ENCODE results near the gene SPATA33.
A peak's percentile ranks its signal among the peaks of the same experiment; 100 is the strongest.
"Not testable (repeated sequence)": the region's sequence is repeated elsewhere in the genome, so short reads cannot be mapped to it uniquely, and the experiment has no call there.

SPATA33 gene

GRCh38 chr16:89664238-89664637, 6.6 kb downstream of the SPATA33 start:
- DNase-seq (ENCODE audit: low spot score): not testable (repeated sequence)

- DNase-seq (ENCODE audit: low spot score): not testable (repeated sequence)
Observed at GRCh38 chr16:89667000-89667399, 9.4 kb downstream of the SPATA33 start.

GRCh38 chr16:89667633-89668032, 10.0 kb downstream of the SPATA33 start:
- DNase-seq (ENCODE audit: low spot score): no peak

- no peak for DNase-seq (ENCODE audit: low spot score)
Observed at GRCh38 chr16:89668790-89669158, 11.1 kb downstream of the SPATA33 start.

GRCh38 chr16:89669755-89670154, 12.1 kb downstream of the SPATA33 start:
- DNase-seq (ENCODE audit: low spot score): no peak

GRCh38 chr16:89670496-89671431, 13.1 kb downstream of the SPATA33 start:
- peak; percentile 51 for DNase-seq (ENCODE audit: low spot score)

- not testable (repeated sequence) for DNase-seq (ENCODE audit: low spot score)
Observed at GRCh38 chr16:89671565-89671964, 13.9 kb downstream of the SPATA33 start.

GRCh38 chr16:89672177-89672941, 14.7 kb downstream of the SPATA33 start:
- no peak for DNase-seq (ENCODE audit: low spot score)

GRCh38 chr16:89678258-89678657, 20.6 kb downstream of the SPATA33 start:
- no peak for DNase-seq (ENCODE audit: low spot score)

GRCh38 chr16:89685916-89686315, 28.3 kb downstream of the SPATA33 start:
- DNase-seq (ENCODE audit: low spot score): no peak

GRCh38 chr16:89686520-89687091, 29.0 kb downstream of the SPATA33 start, which contains the start of gene CDK10:
Gene CDK10, plus strand, starts transcription at chr16:89686689. Its CDS starts 22 bp downstream, at chr16:89686711.
- peak; percentile 100 for DNase-seq (ENCODE audit: low spot score)

- DNase-seq (ENCODE audit: low spot score): peak; percentile 39
Observed at GRCh38 chr16:89687092-89687940, 29.7 kb downstream of the SPATA33 start.

- no peak for DNase-seq (ENCODE audit: low spot score)
Observed at GRCh38 chr16:89688395-89688794, 30.8 kb downstream of the SPATA33 start.

- no peak for DNase-seq (ENCODE audit: low spot score)
Observed at GRCh38 chr16:89689142-89689541, 31.5 kb downstream of the SPATA33 start.

- DNase-seq (ENCODE audit: low spot score): not testable (repeated sequence)
Observed at GRCh38 chr16:89689621-89690020, 32.0 kb downstream of the SPATA33 start.

GRCh38 chr16:89690392-89690901, 32.8 kb downstream of the SPATA33 start:
- DNase-seq (ENCODE audit: low spot score): no peak

- no peak for DNase-seq (ENCODE audit: low spot score)
Observed at GRCh38 chr16:89691231-89691985, 33.8 kb downstream of the SPATA33 start.

GRCh38 chr16:89691986-89692569, 34.4 kb downstream of the SPATA33 start:
- DNase-seq (ENCODE audit: low spot score): no peak

GRCh38 chr16:89693289-89693731, 35.7 kb downstream of the SPATA33 start:
- no peak for DNase-seq (ENCODE audit: low spot score)

Data from AG20443 (cell line).